ENCODE measurements around the gene CAMTA1.
A peak's percentile ranks its signal among the peaks of the same experiment; 100 is the strongest.

Gene CAMTA1

DNA sequence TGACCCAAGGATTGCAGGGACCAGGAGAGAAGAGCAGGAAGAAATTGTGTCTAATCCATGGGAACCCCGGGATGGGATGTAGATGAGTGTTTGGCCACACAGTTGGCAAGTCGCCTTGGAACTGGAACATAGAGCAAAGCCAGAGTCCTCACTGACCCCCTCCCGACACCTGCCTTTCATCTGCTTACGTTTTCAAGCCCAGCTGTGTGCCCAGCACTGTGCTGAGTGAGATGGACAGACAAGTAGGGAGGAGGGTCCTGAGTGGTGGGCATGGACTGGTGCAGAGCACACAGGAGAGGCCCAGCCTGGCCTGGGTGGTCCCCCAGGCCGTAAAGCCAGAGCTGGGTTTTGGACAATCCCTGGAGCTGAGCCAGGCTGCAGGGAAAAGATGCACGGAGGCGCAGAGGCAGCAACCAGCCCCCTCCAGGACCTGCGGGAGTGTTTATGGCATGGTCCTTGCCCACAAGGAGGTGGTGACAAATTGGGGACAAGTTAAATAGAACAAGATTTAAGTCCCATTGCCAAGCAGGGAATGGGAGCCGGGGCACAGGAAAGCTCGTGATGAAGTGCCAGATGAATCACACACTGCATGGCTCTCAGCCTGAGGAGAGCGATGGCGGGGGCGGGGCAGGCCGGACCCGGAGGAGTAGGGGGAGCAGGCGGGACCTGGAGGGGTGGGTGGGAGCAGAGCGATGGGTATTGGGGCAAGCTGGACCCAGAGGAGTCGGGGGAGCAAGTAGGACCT is 828.0 kb downstream of the CAMTA1 start:
- no peak for DNase-seq

DNA sequence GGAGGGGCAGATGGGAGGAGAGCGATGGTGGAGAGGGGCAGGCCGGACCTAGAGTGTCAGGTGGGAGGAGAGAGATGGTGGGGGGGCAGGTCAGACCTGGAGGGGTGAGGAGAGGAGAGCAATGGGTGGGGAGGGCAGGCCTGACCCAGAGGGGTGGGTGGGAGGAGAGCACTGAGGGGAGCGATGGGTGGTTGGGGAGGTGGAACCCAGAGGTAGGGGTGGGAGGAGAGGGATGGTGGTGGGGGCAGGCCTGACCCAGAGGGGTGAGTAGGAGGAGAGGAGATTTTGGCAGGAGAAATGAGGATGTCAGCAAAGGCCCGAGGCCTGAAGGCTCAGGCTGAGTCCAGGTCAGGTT is 828.6 kb downstream of the CAMTA1 start:
- DNase-seq: no peak

DNA sequence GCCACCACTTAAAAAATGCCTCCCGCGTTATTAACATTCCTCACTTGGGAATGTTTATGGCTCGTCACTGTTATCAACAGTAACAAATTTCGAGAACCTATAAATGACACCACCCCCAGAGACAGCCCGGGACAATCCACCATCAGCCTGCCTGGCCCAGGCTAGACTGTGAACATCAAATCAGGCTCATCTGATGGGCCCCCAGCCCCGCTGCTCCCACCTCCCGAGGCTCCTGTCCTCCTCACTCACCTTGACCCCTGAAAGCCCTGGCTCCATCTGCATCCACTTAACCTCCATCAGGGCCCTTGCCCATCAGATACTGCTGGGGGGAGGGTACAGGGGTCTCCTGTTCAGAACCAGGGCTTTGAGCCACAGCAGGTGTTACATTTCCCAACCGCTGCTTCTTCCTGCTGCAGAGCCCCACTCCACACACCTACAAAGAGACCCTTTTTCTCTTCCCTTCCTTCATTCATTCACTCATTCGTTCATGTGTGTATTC is 829.4 kb downstream of the CAMTA1 start:
- DNase-seq: no peak

DNA sequence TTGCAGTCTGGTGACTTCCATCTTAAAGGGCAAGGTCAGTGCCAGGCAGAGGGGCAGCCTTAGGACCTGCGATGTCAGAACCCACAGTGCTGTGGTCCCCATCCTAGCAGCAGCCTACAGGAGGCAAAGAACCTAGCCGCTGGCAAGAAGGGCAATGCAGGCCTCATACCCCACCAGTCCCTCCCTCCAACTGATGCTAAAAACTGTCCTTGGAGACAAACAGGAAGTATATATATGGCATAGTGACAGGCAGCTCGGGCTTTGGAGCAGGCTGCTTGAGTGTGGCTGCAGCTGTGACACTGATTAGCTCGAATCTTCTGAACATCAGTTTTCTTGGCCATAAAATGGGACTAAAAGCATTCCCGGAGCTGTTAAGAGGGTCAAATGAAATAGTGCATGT is 829.9 kb downstream of the CAMTA1 start:
- no peak for DNase-seq

DNA sequence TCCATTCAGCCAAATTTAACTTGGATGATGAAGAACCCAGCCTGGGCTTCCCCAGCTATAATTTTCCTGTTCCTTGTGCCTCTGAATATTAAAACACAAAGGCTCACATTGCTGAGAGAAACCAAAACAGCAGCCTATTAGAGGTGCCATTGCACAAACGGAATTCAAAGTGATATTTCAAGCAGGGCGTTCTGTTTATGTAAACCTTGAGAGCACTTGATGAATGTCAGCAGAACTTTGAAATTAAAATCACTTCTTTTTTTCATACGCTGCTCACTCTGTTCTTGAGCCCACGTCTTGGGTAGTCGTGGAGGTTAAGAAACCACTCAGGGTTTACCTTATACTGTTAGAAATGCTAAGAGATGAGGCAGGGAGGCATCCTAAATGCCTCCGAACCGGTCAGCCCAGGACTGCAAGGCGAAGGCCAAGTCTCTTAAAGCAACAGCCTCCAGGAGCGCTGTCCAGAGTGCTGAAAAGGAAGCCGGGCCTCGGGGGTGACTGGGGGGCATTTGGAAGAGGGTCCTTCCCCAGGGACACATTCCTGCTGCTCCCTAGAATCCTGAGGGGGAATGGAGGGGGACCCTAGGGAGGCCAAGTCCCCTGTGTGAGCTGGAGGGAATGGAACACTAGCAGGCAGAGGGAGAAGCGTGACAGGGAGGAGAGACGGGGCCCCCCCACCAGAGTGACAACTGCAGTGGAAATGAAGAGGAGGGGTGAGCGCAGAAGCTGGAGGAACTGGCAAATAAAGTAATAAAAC is 831.0 kb downstream of the CAMTA1 start:
- DNase-seq: peak; percentile 84

DNA sequence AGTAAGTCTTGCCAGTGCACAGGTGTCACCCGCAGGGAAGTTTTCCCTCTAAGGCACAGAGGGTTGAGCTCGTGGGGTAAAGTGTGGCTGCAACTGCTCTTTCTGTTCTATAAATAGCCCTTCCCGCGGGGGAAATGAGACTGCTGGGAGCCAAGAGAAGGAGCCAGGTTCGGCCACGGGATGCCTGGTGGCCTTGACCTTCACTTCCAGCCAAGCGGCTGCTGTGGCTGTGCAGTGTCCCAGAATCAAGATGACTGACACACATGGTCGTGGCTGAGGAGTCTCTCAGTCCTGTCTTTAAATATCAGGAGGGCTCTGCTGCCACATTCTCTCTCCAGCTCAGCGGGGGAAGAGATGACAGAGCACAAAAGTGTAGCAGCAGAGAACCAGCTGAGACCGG is 831.7 kb downstream of the CAMTA1 start:
- DNase-seq: no peak

DNA sequence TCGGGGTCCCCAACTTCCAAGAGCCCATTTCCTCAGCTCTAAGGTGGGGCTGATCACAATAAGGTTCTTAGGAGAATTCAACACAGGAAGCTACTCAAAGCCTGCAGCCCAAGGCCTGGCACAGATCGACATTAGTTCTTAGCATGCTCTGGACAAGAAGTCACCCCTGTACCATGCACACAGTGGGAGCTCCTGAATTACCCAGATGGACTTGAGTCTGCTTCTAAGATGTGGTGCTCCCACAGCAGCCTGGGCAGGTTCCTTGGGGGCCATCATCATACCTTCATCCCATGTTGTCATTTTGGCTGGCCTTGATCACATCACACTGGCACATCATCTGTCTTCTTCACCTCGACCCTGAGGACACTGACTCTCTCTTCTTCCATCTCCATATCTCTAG is 832.6 kb downstream of the CAMTA1 start:
- no peak for DNase-seq

DNA sequence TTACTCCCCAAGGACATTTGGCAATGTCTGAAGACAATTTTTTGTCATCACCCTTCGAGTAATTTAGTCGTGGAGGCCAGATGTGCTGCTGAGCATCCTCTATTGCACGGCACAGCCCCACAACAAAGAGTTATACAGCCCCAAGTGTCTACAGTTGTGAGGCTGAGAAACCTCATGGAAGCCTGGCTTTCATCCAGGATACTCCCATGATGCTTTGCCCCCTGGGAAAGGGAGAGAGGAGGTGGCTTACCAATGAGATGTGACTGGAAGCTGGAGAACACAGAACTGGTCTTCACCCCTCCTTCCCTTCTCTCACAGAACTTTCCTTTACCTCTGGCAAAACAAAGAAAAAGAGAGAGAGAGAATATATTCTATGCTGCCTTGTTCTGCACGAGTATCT is 834.9 kb downstream of the CAMTA1 start:
- no peak for DNase-seq

DNA sequence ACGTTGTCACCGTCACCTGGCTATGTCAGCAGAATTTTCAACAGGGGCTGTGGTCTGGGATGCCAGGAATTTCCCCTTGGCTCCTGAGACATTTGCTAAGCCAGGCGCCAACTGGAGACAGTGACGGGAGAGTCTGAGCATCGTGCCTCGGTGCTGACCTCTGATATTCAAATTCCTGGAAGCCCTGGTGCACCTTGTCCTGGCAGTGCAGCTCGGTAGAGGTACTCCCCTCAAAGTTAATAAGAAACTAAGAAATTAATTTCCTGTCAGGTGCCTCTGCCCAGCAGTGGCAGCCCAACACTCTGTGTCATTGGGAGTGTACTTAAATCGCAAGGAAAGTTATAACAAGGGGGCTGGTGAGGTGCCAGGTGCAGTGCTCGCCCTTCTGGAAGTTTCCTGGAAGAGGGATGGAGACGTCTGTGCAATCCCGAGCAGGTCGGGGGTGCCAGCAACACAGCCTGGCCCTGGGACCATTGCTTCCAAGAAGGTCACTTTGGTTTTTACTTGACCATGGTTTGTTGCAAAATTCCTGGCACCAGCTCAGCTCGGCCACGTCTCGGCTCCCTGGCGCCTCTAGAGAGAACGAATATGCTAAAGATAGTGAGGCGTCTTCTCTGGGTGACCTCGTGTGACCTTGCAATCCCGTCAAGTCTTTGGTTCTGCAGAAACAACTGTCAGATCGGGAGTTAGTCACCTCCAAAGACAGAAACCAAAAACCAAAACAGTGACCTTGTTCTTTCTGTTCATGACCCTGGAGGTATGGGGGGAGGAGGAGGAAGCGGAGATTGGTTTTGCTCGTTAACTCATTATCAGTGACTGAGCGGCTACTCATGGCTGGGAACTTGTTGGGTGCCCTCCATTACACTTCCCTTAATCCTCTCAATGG is 836.3 kb downstream of the CAMTA1 start:
- DNase-seq: no peak

DNA sequence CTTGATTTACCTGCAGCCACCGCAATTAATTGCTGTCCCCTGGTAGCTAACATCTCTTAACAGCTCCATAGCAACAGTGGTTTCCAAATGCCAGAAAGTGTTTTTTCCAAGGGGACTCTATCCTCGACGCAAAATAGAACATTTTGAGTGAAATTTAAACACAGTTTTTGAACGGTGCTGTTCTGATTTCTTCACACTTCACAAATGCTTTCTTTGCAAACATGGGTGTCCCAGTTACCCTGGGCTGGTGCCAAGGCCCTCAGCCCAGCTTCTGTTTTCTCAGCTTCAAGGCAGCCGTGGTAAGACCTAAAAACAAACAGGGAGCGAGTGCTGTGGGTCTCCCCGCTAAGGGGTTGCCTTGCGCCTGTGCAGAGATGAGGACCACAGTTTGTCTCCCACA is 838.6 kb downstream of the CAMTA1 start:
- DNase-seq: no peak

DNA sequence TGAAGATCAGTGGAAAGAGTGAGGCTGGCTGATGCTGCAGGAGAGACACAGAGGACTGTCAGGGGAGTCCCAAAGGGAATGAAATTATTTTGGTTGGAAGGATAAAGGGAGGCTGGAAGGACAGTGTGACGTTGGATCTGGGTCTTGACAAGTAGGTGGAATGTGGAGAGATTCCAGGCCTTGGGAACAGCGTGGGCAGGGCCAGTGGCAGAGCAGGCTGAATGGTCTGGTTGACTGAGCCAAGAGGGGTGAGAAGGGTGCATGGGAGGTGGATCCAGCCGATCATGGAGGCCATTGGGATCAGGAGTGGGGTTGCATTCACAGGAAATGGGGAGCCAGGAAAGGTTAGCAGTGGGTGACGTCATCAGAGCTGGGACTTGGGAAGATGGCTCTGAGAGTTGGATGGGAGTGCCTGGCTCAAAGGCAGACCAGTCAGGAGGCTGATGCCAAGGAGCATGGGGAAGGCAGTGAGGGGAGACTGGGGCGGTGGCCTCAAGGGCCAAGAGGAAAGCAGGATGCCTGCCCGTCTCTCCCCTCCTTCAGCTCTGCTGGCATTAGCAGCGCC is 839.6 kb downstream of the CAMTA1 start:
- DNase-seq: no peak

DNA sequence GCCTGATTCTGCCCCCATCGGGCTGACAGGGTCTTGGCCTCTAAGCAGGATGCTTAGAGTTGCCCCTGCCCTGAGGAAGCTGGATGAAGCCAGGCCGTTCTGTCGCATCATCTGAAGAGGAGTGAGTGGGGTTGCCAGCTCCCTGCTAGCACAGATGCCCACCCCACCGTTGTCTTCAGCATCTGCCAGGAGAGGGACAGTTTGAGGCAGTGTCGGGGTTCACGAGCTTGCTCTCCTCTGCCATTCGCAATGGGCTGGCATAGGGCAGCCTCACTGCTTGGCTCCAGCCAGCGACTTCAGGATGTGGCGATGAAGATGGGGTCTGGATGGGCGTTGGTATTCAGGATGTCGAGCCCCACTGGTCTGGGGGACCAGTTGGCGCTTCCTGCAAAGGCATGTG is 840.1 kb downstream of the CAMTA1 start:
- DNase-seq: no peak

DNA sequence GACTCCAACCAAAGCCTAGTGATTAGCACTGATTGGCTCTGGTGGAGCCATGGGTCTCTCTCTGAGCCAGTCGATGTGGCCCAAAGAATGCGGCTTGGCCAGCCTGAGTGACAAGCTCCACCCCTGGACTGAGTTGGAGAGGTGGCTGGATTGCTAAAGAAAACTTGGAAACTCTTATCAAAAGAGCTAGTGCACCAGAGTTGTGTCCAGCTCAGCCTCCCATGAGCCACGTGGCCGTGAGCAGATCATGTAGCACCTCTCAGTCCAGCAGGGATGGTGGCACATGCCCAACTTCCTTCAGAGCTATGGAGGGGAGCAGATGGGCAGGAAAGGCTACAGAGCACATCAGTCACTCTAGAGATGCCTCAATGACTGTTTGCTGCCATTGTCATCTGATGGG is 843.0 kb downstream of the CAMTA1 start:
- DNase-seq: no peak

DNA sequence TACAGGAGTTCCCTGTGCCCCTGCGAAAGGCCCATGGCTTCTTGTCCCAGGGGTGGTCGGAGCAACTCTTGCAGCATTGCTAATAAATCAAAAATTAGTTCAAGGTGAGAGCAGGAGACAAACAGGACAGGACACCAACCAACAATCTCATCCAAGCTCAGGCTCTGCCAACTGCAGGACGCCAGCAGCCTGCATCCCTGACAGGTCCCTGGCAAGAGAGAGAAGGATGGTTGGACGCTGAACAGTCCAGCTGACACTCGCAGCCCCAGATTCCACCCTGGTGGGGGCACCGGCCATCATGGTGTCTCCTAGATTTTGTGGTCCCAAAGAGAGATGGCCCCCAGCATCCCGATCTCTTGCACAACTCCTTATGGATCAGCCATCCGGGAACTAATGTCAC is 843.8 kb downstream of the CAMTA1 start:
- no peak for DNase-seq

DNA sequence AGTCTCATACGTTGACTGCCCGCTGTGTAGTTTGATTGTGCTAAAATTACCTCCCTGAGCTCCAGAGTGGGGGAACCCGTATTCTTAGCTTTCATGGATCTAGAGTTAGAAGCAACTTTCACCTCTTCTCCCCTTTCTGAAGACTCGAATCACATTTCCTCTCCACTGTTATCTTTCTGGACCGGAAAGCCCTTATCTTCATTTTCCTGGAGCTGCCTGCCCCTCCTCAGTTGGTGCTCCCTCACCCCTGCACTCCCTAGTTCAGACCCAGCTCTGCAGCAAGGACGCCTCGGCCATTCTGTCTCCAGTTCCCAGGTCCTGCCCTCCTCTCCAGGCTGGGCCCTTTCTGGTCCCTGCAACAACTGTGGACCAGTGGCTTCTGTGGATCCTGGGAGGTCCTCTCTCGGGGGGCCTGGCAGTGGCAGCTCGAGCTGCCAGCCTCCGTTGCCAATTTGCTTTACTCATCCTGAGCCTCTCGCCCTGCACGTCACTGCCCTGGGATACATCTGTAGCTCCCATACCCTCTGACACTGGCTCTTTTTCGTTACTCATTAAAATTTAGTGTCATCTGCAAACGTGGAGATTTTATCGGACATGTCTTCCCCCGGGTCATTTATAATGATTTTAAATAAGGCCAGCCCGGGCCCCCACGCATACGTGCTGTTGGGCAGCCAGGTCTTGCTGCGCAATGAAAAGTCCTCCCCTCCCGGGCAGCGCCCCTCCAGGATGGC is 844.4 kb downstream of the CAMTA1 start:
- no peak for DNase-seq

DNA sequence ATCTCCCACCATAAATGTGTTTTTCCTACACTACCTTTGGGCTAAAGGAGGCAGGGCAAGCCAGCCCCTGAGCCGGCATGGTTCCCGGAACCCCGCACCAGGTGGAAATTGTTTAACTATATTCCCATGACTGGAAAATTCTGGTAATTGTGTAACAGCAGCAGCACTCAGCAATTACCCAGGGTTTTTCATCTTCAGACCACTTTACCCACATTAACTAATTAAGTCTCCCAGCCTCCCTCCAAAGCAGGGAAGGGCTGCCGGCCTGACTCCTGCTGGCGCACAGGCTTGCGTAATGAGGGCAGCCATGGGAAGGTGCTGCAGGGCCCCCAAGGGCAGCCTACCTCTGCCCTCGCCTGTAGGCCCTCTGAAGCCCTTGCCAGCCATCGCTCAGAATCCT is 845.1 kb downstream of the CAMTA1 start:
- no peak for DNase-seq

DNA sequence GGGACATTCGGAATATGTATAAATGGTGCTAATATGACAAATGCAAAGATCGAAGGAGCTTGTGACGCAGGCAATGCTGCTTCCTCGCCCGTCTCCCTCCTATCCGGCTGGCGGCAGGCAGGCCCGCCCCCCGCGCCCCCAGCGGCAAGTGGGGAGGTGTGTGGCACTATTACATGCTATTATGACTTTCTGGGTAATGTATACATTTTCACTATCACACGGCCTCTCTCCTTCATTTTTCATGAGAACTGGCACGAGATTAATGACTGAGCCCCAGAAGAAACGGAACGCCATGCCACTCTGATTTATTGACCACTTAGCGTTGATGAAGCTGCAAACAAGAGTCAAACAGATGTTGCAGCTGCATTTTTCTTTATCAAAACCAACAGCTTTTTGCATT is 846.9 kb downstream of the CAMTA1 start:
- DNase-seq: no peak

DNA sequence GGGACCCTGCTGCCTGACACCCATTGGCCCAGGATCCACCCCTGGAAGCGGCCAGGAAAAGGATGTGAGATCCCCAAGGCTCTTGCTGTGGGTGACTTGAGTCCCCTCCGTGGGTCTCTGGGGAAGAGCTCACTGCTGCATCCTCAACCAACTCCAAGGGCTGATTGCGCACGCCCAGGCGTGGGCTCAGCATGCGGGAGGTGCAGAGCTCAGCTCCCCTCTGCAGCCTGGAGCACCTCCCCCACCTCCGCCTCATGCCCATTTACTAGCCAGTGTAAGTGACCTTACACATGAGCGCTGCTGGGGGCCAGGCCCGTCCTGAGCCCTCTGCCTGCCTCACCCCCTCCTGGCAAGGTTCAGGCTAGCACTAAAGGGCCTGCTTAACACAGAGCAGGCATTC is 847.4 kb downstream of the CAMTA1 start:
- no peak for DNase-seq

DNA sequence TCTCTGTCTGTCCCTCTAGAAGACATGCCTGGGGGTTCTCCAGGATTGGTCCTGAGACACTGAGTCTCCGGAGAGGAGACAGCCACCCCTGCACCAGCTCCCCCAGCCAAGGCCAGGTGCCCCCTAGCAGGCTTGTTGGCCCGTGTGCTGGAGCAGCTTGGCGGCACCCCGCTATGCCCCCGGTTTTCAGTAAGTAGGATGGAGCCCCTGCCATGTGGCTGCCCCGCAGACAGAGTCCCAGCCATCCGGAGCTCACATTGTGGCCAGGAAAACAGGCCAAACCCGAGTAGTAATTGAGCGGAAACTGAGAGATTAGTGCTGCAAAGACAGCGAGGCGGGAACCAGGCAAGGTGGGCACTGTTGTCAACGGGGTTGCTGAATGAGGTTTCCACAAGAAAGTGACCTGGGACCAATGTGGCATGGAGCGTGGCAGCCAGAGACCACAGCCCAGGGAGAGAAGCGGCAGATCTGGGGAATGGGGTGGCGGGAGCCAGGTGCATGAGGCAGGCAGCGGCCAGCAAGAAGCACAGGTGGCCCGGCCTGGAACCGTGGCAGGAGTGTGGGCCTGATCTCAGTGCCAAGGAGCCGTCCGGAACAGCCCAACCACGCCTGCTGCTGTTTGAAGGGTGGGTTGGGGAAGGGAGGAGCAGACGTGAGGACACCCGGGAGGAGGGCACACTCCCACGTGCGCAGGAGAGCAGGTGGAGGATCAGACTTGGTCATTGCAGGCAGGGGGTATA is 848.4 kb downstream of the CAMTA1 start:
- no peak for DNase-seq

DNA sequence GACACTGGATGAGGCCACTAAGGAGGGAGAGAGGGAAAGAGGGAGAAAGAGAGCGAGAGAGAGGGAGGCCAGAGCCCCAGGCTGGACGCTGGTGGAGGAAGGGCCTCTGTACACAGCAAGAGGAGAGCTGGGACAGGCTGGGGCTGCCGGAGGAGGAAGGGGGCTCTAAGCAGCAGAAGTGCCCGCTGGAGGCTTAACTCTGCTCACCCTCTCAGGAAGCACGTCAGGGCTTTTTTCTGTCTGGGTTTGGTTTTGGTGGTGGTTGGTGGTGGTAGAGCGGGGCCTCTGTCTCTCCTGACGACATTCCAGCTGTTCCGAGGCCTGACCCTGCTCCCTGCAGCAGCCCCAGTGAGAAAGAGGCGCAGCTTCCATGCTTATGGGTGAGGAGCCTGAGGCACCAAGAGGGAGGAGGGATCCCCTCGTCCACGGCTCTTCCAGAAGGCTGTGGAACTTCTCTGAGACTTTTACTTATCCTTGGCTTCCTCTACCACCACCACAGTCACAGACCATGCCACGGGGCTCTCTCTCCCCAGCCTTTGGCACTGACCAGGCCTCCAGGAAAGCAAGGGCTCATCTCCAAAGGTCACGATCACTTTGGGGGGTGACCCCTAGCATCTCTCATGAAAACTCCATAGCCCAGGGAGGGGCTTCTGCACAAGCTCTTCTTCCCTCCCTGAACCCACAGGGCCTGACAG is 849.4 kb downstream of the CAMTA1 start:
- DNase-seq: no peak
